GM20431 (cell line): Measurements from ENCODE around the gene SULT1A2.
"Not testable (repeated sequence)": the region's sequence is repeated elsewhere in the genome, so short reads cannot be mapped to it uniquely, and the experiment has no call there.

Source experiments
- in situ Hi-C: fragments of 300-500 bp; cut with MseI, MboI; formaldehyde crosslinking; loops from one replicate; pipeline ENCODE4 v1.15.0; 2020; ENCODE audit warnings: low sequenced_read_pairs; ENCODE audit not compliant: unreplicated experiment

Gene SULT1A2

DNA sequence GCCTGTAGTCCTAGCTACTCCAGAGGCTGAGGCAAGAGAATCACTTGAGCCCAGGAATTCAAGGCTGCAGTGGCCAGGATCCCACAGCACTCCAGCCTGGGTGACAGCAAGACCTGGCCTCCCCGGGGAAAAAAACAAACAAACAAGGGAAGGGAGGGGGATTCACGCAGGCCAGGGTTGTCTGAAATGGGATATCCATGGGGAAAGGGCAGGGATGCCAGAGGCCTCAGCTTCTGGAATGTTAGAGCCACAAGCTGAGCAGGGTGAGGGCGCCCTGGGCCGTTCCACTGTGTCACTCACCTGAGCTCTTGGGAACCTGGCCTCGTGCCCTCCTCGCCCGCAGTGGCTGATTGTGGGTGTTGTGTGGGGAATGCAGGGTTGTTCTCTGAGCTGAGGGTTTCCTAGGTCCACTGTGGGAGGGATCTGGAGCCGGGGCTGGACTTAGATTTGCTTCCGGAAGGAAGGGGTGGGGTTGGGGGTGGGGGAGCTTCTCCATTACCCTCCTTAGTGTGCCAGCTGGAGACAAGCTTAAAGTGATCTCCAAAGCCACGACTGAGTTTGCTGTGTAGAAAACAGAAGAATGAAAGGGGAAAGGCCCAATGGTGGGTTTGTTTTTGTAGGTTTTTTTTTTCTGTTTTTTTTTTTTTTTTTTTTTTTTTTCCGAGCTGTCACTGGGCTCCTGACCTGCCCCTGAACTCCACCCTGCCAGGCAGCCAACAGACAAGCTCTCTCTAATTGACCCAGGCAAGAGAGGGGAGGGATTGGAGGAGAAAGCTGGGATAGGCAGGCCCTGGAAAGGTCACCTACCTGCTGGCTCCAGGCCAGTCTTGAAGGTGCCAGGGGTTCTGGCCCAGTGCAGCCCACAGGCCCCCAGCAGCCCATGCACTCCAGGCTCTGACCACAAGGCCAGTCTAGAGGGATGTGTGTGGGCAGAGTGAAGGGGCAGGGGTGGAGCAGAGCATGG is 13.1 kb upstream of the SULT1A2 start, which contains the start of gene SULT1A1:
Gene SULT1A1 (minus strand): TSS at position 414 of the 964 bp plus-strand sequence. CDS start 1,189 bp downstream, outside the sequence.
- in situ Hi-C loops, result no loop called here

DNA sequence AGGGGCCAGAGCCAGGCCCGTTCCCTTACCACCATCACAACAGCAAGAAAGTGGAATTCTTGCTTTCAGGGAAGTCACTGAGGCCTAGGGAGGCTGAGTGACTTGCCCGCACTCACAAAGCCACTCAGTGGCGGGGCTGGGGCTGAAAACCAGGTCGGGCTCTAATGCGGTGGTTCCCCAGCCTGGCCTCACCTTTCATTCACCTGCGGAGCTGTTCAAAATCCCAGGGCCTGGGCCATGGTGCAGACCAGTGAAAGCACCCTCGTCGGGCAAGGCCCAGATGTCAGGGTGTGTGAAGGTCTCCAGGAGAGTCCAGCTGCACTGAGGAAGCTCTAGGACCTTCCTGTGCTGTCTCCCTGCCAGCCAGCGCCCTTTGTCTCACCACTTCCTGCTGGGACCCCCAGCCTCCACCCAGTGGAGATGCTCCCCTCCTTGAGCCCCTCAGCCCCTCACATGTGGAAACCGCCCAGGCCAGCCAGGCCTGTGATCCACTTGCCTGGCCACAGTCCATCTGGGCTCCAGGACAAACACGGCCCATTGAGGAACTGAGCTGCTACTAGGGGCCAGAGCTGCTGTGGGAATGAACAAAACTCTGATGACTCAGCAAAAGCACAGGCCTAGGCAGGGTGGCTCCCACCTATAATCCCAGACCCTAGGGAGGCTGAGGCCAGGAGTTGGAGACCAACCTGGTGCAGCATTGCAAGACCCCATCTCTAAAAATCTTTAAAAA is 12.2 kb upstream of the SULT1A2 start:
- in situ Hi-C loops, result not testable (repeated sequence)

DNA sequence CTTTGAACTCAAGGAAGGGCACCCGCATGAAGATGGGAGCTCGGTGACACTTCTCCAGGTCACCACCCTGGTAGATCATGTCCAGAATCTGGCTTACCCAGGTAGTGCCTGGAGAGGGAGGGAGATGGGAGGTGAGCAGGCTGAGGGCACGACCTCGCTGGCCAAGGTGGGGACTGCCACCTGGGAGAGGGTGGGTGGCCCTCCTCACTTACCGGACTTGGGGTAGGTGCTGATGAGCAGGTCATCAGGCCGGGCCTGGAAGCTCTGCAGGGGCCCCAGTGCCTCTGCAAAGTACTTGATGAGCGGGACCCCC is 11.6 kb upstream of the SULT1A2 start:
- in situ Hi-C loops, result not testable (repeated sequence)

DNA sequence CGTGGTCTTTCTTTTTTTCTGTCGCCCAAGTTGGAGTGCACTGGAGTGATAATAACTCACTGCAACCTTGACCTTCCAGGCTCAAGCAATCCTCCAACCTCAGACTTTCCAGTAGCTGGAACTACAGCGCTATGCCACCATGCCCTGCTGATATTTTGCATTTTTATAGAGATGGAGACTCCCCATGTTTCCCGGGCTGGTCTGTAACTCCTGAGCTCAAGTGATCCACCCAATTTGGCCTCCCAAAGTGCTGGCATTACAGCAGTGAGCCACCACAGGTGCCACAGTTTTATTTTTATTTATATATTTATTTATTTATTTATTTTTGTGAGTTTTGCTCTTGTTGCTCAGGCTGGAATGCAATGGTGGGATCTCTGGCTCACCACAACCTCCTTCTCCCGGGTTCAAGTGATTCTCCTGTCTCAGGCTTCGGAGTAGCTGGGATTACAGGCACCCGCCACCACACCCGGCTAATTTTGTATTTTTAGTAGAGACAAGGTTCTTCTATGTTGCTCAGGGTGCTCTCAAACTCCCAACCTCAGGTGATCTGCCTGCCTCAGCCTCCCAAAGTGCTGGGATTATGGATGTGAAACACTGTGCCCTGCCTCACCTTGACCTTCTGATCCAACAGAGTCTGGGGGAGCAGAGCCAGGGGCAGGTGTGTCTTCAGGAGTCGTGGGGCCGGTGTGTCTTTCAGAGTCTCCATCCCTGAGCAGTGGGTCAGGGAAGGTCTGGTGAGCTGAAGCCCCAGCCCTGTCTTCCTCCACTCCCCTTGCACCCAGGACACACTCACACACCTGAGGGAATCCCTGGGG is 11.0 kb upstream of the SULT1A2 start:
- in situ Hi-C loops, result not testable (repeated sequence)

DNA sequence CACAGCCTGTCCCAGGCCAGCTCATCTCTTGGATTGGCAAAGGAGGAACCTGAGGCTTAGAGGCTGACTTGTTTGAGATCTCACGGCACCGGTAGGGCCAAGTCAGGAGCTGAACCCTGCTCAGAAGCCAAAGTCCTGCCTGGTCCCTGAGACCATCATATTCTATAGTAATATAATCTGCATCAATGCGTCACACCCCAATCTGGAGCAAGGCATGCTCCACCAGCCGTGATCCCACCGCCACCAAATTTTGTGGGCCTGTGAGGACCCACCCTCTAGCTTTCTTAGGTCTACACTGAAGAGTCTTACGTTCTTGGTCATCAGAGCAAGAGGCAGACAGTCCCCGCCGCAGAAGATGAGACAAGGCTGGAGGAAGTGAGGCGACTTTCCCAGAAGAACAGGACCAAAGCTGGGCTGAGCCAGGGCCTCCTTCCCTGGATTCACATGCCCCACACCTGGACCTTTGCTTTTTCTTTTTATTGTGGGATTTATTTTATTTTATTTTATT is 10.3 kb upstream of the SULT1A2 start:
- in situ Hi-C loops, result no loop called here

DNA sequence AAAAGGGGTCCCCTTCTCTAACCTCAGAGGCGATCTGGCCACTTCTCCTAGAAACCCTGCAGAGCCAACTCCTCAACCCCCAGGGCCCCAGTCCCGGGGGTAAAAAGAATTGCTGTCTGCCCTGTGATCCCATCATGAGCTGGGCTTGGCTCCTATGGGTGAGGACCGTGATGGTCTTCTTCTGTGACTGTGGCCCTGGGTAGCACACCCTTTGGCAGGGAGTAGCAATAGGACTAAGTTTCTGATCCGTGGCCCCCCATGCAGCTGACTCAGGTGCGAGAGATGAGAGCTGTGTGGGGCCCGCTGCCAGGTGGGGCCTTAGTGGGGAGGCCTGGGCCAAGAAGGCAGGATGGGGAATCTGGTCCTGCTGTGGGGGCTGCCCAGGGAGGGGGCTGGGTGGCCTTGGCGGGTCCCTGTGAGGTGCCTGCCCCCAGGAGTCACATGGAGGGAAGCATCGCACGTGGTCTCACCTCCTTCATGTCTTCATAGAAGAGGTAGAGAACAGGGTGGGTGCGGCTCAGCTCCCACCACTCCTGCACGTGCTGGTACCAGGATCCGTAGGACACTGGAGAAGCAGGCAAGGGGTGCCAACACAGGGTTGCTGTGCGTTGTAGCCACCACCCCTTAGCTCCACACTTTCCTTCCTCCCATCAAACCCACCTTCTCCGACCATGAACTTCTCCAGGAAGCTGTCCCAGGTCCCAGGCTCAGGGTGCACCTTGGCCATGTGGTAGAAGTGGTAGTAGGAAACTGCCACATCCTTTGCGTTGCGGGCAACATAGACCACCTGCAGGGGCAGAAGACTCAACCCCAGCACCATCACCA is 9.7 kb upstream of the SULT1A2 start:
- in situ Hi-C loops, result no loop called here

DNA sequence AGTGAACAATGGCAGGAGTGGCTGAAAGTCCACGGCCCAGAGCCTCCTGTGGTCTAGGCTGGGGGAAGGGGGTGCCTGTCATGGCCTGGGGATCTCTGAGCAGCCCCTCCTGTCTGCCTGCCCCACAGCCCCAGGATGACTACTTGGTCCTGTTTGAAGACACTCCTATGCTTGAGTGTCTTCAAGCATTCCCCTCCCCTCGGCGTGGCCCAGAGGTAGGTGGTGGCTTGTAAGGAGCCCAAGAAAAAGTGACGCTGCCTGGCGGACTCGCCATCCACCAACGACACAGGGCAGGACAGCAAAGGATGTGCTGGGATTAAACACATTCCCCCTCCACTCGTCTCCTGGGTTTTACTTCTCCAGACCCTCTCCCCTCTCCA is 7.3 kb upstream of the SULT1A2 start:
- in situ Hi-C loops, result no loop called here

DNA sequence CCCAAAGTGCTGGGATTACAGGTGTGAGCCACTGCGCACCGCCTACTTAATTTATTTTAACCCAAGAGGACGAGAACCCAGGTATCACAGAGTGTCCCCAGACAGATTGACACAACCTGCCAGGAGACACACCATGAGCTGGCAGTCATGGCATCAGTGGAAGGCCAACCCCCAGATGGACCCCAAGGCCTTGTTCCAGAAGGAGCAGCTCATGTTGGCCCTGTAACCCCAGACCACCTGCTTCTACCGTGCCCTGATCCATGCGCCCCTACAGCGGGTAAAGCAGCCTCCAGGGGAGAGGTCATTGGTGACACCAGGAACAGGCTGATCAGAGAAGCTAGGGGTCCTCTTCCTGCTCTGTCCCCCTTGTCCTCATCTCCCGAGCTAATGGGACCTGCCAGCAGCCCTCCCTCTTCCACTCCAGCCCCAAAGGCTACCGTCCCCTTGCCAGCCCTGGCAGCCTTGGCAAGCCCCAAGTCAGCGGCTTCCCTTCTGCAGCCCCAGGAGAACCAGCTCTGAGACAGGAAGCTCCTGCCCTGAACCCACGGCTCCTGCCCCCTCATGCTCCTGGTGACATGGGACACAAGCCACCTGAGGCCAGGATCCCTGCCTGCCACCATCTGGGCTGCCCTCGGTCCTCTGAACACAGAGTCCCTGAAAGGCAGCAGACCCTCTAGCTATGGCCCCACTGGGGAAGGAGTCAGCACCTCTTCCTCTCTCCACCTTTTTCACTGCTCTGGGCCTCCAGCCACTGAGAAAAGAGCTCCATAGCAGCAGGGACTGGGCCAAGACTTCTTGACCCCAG is 6.7 kb upstream of the SULT1A2 start:
- in situ Hi-C loops, result no loop called here

DNA sequence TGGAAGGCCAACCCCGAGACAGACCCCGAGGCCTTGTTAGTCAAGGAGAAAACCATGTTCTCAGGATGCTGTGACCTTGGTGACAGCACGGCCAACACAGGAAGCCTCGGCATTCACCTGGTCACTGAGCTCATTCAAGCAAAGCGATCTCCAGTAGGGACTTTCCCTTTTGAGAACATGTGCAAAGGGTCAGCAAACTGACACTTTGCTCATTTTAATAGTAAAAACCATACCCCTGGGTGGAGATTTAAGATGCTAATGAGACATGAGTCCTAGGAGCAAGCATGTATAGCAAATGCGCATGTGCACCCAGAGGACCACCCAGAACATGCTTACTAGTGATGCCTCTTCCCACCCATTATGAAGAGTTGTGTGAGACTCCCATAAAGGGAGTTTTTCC is 5.7 kb upstream of the SULT1A2 start:
- in situ Hi-C loops, result no loop called here

DNA sequence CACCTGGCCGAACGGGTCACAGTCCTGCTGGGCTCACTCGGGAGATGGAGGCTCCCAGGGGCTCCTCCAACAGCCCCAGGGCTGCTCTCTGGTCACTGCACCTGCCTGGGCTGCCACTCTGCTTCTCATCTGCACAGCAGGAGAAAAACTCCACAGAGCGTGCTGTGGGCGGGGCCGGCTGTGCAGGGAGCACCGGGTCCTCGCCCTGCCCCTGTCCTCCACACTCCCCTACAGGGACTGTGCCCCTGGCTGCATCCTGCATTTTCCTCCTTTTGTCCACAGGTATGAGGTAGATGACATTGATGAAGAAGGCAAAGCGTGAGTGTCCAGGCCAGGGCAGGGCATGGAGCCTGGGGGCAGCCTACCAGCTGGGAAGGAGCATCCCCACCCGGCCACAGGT is 5.2 kb upstream of the SULT1A2 start:
- in situ Hi-C loops, result not testable (repeated sequence)

DNA sequence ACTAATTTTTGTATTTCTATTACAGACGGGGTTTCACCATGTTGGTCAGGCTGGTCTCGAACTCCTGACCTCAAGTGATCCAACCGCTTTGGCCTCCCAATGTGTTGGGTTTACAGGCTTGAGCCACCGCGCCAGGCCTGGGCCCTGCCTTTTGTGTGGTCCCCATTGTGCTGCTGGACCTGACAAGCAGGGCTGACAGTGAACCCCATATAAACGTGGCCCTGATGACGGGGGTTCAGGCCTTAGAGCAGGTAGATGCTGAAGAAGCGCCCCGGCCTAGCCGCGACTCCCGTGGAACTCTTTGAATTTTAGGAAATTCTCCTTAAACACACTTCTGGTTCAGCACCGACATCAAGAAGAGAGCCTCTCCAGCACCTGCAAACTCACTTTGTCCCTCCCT is 4.7 kb upstream of the SULT1A2 start:
- in situ Hi-C loops, result not testable (repeated sequence)

DNA sequence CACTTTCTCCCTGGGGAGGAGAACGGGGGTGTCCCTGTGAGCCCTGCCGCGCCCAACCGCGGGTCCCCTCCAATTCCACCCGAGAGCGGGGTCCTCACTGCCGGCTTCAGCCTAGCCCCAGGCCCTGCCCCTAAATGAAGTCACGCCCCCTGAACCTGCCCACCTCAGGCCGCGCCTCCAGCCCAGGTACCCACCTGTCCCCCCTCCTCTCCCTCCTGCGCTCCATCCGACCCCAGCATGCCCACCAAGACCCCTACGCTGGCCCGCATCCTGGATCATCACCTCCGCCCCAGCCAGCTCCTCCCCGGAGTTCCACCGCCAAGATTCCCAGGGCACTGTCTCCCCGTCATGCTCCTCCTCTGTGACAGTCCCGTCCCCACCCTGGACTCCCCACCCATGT is 4.1 kb upstream of the SULT1A2 start:
- in situ Hi-C loops, result not testable (repeated sequence)

DNA sequence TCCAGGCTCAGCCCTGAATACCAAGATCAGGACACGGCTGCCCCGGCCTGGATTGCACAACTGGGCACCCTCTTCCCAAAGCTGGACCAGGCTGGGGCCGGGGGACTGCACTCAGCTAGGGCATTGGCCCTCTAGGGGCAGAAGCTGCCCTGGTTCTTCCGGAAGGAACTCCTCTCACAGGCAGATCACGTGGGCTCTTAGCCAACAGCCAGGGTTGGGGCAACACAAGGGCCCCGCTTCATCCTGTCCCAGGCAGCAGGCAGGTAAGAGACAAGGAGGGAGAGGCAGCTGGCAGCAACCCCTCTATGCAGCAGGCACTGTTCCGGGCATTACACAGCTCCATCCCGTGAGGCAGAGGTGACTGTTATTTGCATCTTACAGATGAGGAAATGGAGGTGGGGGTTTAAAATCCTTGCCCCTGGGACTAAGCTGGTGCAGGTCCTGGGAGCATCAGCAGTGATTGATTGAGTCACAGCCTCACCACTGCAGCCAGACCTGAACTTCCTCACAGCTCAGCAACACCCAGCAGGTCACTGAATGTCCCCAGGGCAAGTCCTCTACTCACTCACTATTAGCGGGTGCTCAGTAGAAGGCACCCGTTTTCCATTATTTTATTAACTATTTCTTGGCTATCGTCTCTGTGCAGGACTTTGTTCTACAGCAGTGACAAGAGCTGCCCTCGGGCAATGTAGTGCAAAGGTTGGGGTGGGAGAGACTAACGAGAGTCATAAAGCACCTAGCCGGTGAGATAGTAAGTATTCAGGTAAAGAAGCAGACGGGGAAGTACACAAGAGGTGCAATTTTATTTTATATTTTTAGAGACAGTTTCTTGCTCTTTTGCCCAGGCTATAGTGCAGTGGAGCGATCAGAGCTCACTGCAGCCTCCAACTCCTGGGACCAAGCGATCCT is 2.8 kb upstream of the SULT1A2 start:
- in situ Hi-C loops, result not testable (repeated sequence)

DNA sequence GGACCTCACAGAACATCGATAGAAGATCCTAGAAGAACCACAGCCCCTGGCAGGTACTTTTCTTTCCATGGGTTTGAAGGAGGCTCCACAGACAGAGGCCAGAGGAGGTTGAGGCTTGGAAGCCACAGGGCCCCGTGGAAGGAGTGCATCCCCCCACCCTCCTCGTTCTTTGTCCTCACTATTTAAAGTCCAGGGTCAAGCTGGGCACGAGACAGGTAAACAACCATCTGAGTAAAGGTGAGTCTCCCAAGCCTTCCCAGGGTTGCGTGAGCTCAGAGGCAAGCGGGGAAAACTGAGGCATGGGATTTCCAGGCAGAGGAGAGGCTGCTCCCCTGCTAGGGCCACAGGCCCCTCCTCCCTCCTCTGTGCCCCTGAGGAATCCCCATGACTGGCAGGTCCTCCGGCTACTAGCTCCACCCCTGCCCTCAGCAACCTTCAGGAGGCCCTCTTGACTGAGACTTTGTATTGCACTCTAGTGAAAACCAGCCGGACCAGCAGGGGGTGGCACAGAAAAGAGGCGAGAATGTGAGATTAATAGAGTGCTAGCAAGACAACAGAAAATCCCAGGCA is 927 bp upstream of the SULT1A2 start:
- in situ Hi-C loops, result no loop called here

DNA sequence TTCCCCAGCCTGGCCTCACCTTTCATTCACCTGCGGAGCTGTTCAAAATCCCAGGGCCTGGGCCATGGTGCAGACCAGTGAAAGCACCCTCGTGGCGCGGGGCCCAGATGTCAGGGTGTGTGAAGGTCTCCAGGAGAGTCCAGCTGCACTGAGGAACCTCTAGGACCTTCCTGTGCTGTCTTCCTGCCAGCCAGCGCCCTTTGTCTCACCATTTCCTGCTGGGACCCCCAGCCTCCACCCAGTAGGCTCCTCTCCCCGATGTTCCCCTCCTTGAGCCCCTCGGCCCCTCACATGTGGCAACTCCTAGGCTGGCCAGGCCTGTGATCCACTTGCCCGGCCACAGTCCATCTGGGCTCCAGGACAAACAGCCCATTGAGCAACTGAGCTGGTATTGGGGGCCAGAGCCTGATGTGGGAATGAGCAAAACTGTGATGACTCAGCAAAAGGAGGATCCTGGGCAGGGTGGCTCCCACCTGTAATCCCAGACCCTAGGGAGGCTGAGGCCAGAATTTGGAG is 677 bp downstream of the SULT1A2 start:
- in situ Hi-C loops, result no loop called here

DNA sequence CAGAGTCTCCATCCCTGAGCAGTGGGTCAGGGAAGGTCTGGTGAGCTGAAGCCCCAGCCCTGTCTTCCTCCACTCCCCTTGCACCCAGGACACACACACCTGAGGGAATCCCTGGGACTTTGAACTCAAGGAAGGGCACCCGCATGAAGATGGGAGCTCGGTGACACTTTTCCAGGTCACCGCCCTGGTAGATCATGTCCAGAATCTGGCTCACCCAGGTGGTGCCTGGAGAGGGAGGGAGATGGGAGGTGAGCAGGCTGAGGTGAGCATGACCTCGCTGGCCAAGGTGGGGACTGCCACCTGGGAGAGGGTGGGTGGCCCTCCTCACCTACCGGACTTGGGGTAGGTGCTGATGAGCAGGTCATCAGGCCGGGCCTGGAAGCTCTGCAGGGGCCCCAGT is 1.4 kb downstream of the SULT1A2 start:
- in situ Hi-C loops, result not testable (repeated sequence)

DNA sequence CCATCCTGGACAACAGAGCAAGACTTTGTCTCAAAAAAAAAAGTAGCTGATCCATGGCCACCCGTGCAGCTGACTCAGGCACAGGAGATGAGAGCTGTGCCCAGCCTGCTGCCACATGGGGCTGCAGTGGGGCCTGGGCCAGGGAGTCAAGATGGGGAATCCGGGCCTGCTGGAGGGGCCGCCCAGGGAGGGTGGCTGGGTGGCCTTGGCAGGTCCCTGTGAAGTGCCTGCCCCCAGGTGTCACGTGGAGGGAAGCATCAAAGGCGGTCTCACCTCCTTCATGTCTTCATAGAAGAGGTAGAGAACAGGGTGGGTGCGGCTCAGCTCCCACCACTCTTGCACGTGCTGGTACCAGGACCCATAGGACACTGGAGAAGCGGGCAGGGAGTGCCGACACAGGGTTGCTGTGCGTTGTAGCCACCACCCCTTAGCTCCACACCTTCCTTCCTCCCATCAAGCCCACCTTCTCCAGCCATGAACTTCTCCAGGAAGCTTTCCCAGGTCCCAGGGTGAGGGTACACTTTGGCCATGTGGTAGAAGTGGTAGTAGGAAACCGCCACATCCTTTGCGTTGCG is 3.8 kb downstream of the SULT1A2 start:
- in situ Hi-C loops, result no loop called here
